Tibial artery (tissue), 4 donors: ENCODE data around the gene BAZ2B.

Experiments used
- DNase-seq, 2 donors: peaks; one replicate each; pipeline ENCODE4 v3.0.0-alpha.2; 2019
- H3K27ac ChIP-seq, 2 donors: fragments of 200-600 bp; sonication (generic) in 1 of 2; 1 replicate in 1 of 2; 2 replicates in 1 of 2; pipeline ENCODE4 v1.5.1; 2018 to 2019; ENCODE audit warnings: mild to moderate bottlenecking in 1 of 2
- H3K27me3 ChIP-seq, 2 donors: fragments of 200-600 bp; sonication (generic) in 1 of 2; one replicate each; pipeline versions ENCODE4 v1.5.1 to v1.6.0; 2016 to 2019
- H3K36me3 ChIP-seq, 3 donors: fragments of 200-600 bp; sonication (generic) in 2 of 3; one replicate each; pipeline ENCODE4 v1.5.1; 2016 to 2019; ENCODE audit warnings: mild to moderate bottlenecking in 2 of 3
- H3K4me1 ChIP-seq, 4 donors: fragments of 200-600 bp; sonication (generic) in 2 of 4; 1 replicate in 3 of 4; 2 replicates in 1 of 4; pipeline ENCODE4 v1.5.1; 2016 to 2019
- H3K4me3 ChIP-seq, 2 donors: fragments of 200-600 bp; sonication (generic) in 1 of 2; 1 replicate in 1 of 2; 2 replicates in 1 of 2; pipeline ENCODE4 v1.5.1; 2018 to 2019; ENCODE audit warnings: mild to moderate bottlenecking in 2 of 2
- H3K9me3 ChIP-seq, 3 donors: fragments of 200-600 bp; sonication (generic) in 1 of 3; one replicate each; pipeline ENCODE4 v1.5.1; 2016 to 2019
- CTCF ChIP-seq, 2 experiments: fragments of 200-600 bp in 1 of 2; fragments of 450-650 bp in 1 of 2; IDR thresholded peaks; one replicate each; pipeline ENCODE4 v1.5.1; 2017 to 2019; ENCODE audit warnings: antibody characterized with exemption in 2 of 2, mild to moderate bottlenecking in 1 of 2, moderate library complexity in 1 of 2
- intact Hi-C: fragments of 100-400 bp; cut with DNase I; formaldehyde crosslinking; loops from one replicate; pipeline ENCODE4 v1.15.0; 2023; ENCODE audit warnings: low total_unique reads

The BAZ2B gene

GRCh38 chr2:159549234-159549633 is 67.1 kb downstream of the BAZ2B start:
- no peak for DNase-seq
- no peaks in the 10 kb centered on the region for H3K4me1 ChIP-seq

GRCh38 chr2:159546716-159547430 is 69.5 kb downstream of the BAZ2B start:
- TF ChIP-seq CTCF (IDR thresholded peaks at IDR 0.05): no peak
- H3K9me3 ChIP-seq: peaks cover 0 to 8% (median 8%) of the 10 kb centered on the region in 3 donors
- no peak for DNase-seq

More at GRCh38 chr2:159549234-159549633, 67.1 kb downstream of the BAZ2B start:
- Histone ChIP-seq H3K9me3 (no peaks in the 10 kb centered on the region), H3K27ac (no peak overlapping the region), H3K4me3 (no peak overlapping the region), H3K36me3 (peaks cover 0 to 8% (median 7%) of the 10 kb centered on the region in 3 donors), H3K27me3 (no peaks in the 10 kb centered on the region)
- intact Hi-C loops: no loop called here
- TF ChIP-seq CTCF (IDR thresholded peaks at IDR 0.05): no peak

GRCh38 chr2:159546039-159546438 is 70.3 kb downstream of the BAZ2B start:
- peaks cover 0 to 12% (median 8%) of the 10 kb centered on the region in 3 donors for H3K9me3 ChIP-seq
- intact Hi-C loops: no loop called here
- no peaks in the 10 kb centered on the region for H3K27me3 ChIP-seq
- H3K4me1 ChIP-seq: no peaks in the 10 kb centered on the region
- TF ChIP-seq CTCF (IDR thresholded peaks at IDR 0.05): no peak
- peaks cover 16 to 24% (median 17%) of the 10 kb centered on the region in 3 donors for H3K36me3 ChIP-seq
- DNase-seq: no peak
- H3K4me3 ChIP-seq: no peak overlapping the region
- H3K27ac ChIP-seq: no peak overlapping the region

More at GRCh38 chr2:159546716-159547430, 69.5 kb downstream of the BAZ2B start:
- no peaks in the 10 kb centered on the region for H3K4me1 ChIP-seq
- H3K36me3 ChIP-seq: peaks cover 8 to 18% (median 11%) of the 10 kb centered on the region in 3 donors
- intact Hi-C loops: no loop called here
- H3K4me3 ChIP-seq: no peak overlapping the region
- H3K27me3 ChIP-seq: no peaks in the 10 kb centered on the region
- no peak overlapping the region for H3K27ac ChIP-seq

GRCh38 chr2:159545085-159545484 is 71.3 kb downstream of the BAZ2B start:
- intact Hi-C loops: no loop called here
- Histone ChIP-seq H3K27ac (no peak overlapping the region), H3K4me1 (no peaks in the 10 kb centered on the region), H3K36me3 (peaks cover 16 to 24% (median 17%) of the 10 kb centered on the region in 3 donors), H3K4me3 (no peak overlapping the region), H3K27me3 (no peaks in the 10 kb centered on the region), H3K9me3 (peaks cover 0 to 12% (median 8%) of the 10 kb centered on the region in 3 donors)
- no peak for DNase-seq
- TF ChIP-seq CTCF (IDR thresholded peaks at IDR 0.05): no peak

GRCh38 chr2:159542101-159542500 is 74.2 kb downstream of the BAZ2B start:
- no peaks in the 10 kb centered on the region for H3K4me1 ChIP-seq
- no peak for DNase-seq
- H3K27ac ChIP-seq: no peak overlapping the region
- intact Hi-C loops: no loop called here
- H3K4me3 ChIP-seq: no peak overlapping the region
- peaks cover 0 to 12% (median 8%) of the 10 kb centered on the region in 3 donors for H3K9me3 ChIP-seq
- peaks cover 16 to 17% (median 17%) of the 10 kb centered on the region in 3 donors for H3K36me3 ChIP-seq
- H3K27me3 ChIP-seq: no peaks in the 10 kb centered on the region
- no peak for TF ChIP-seq CTCF (IDR thresholded peaks at IDR 0.05)
